Prostate gland (tissue), 2 donors: ENCODE measurements around the gene C10orf143.

Experiments used
- POLR2A ChIP-seq: fragments of 450-650 bp; IDR thresholded peaks from one replicate; pipeline ENCODE4 v1.6.1; 2016; ENCODE audit warnings: antibody characterized with exemption, mild to moderate bottlenecking
- POLR2AphosphoS5 ChIP-seq: sonication (generic); formaldehyde crosslinking; IDR thresholded peaks from one replicate; pipeline ENCODE4 v1.6.1; 2017; ENCODE audit warnings: antibody characterized with exemption
- TF ChIP-seq, protein P1 (sequence below), 4 experiments: fragments of 200-600 bp in 2 of 4; fragments of 450-650 bp in 2 of 4; sonication (generic) in 2 of 4; IDR thresholded peaks; 1 replicate in 3 of 4; 2 replicates in 1 of 4; pipeline ENCODE4 v1.5.1; 2016 to 2019; ENCODE audit warnings: antibody characterized with exemption in 4 of 4, mild to moderate bottlenecking in 2 of 4, moderate library complexity in 2 of 4

- TF ChIP-seq, protein P1, sequence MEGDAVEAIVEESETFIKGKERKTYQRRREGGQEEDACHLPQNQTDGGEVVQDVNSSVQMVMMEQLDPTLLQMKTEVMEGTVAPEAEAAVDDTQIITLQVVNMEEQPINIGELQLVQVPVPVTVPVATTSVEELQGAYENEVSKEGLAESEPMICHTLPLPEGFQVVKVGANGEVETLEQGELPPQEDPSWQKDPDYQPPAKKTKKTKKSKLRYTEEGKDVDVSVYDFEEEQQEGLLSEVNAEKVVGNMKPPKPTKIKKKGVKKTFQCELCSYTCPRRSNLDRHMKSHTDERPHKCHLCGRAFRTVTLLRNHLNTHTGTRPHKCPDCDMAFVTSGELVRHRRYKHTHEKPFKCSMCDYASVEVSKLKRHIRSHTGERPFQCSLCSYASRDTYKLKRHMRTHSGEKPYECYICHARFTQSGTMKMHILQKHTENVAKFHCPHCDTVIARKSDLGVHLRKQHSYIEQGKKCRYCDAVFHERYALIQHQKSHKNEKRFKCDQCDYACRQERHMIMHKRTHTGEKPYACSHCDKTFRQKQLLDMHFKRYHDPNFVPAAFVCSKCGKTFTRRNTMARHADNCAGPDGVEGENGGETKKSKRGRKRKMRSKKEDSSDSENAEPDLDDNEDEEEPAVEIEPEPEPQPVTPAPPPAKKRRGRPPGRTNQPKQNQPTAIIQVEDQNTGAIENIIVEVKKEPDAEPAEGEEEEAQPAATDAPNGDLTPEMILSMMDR (IDR thresholded peaks at IDR 0.05), result no peak
- TF ChIP-seq POLR2AphosphoS5 (no peak), POLR2A (no peak)
These were observed 71.5 kb downstream of the C10orf143 start for GRCh38 chr10:130039141-130039540.
